Suprapubic skin (tissue), 4 donors: Measurements from ENCODE around the gene A3GALT2. TPM values are rescaled to one million over a fixed set of nuclear protein-coding genes. Genes with fewer than 3 reads are reported as not detected.

ENCODE experiments used
- DNase-seq, 2 donors: peaks; one replicate each; pipeline ENCODE4 v3.0.0-alpha.2; 2019; ENCODE audit warnings: low spot score in 2 of 2
- H3K27ac ChIP-seq: fragments of 200-600 bp; sonication (generic); one replicate; pipeline ENCODE4 v1.5.1; 2019
- H3K27me3 ChIP-seq: fragments of 200-600 bp; sonication (generic); one replicate; pipeline ENCODE4 v1.5.1; 2019
- H3K36me3 ChIP-seq: fragments of 200-600 bp; sonication (generic); one replicate; pipeline ENCODE4 v1.5.1; 2019
- H3K4me1 ChIP-seq: fragments of 200-600 bp; sonication (generic); one replicate; pipeline ENCODE4 v1.5.1; 2019
- H3K4me3 ChIP-seq: fragments of 200-600 bp; sonication (generic); one replicate; pipeline ENCODE4 v1.5.1; 2019; ENCODE audit warnings: mild to moderate bottlenecking
- H3K9me3 ChIP-seq: fragments of 200-600 bp; sonication (generic); one replicate; pipeline ENCODE4 v1.5.1; 2019
- CTCF ChIP-seq, 2 donors: fragments of 200-600 bp in 1 of 2; fragments of 450-650 bp in 1 of 2; sonication (generic) in 1 of 2; IDR thresholded peaks; one replicate each; pipeline ENCODE4 v1.5.1; 2016 to 2019; ENCODE audit warnings: antibody characterized with exemption in 2 of 2, mild to moderate bottlenecking in 1 of 2, moderate library complexity in 1 of 2
- EP300 ChIP-seq: sonication (generic); formaldehyde crosslinking; IDR thresholded peaks from one replicate; pipeline ENCODE4 v1.6.1; 2017; ENCODE audit warnings: antibody characterized with exemption
- POLR2A ChIP-seq, 2 donors: fragments of 450-650 bp; IDR thresholded peaks; one replicate each; pipeline ENCODE4 v1.6.1; 2017; ENCODE audit warnings: antibody characterized with exemption in 2 of 2, mild to moderate bottlenecking in 2 of 2, moderate library complexity in 2 of 2
- POLR2AphosphoS5 ChIP-seq, 3 donors: sonication (generic); formaldehyde crosslinking; IDR thresholded peaks; one replicate each; pipeline ENCODE4 v1.6.1; 2017; ENCODE audit warnings: antibody characterized with exemption in 3 of 3
- WGBS: methylation state at CpG from one replicate; pipeline ENCODE4 v1.1.5; 2018; 5-methylcytosine and 5-hydroxymethylcytosine counted together
- total RNA-seq, 4 donors: library from RNA; depleted of rRNA; stranded (reverse); fragments of >200 nt; gene quantifications; one replicate each; pipeline ENCODE4 v1.1.0, GENCODE V29; 2016

Gene A3GALT2
- total RNA-seq, 4 donors from 2014 or later, result not detected

GRCh38 chr1:33259879-33260278 is 61.0 kb downstream of the A3GALT2 start:
- Histone ChIP-seq H3K9me3 (no peaks in the 10 kb centered on the region), H3K27ac (no peak overlapping the region), H3K36me3 (peaks cover 6% of the 10 kb centered on the region), H3K4me3 (no peak overlapping the region), H3K27me3 (no peaks in the 10 kb centered on the region), H3K4me1 (peaks cover 62% of the 10 kb centered on the region)
- no peak for DNase-seq
- TF ChIP-seq POLR2AphosphoS5 (IDR thresholded peaks at IDR 0.05), result no peak
- TF ChIP-seq POLR2A (IDR thresholded peaks at IDR 0.05), result no peak
- TF ChIP-seq EP300, result no peak
- 86% methylated on average over 3 of the region's 3 CpGs for WGBS

DNA sequence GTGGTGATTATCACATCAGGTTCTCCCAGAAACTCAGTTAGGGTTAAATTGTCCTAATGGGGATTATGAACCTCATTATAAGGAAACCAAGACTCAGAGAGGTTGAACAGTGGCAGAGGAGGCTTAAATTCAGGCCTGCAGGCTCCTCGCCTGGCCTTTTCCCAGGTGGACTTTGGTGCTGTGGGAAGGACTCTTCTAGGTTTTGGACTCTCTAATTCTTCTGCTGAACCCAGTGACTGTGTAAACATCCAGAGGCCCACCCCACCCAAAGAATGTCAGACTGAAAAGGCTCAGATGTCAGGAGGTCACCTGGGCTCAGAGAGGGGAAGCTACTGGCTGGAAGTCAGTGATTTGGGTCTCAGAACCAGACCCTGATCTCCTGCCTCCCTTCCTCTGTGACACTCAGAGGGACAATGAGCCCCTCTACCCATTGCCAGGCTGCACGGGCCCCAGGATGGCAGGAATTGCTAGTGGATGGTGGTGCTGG is 62.1 kb downstream of the A3GALT2 start:
- DNase-seq, result no peak
- Histone ChIP-seq H3K4me3 (peak overlapping the region; percentile 72), H3K4me1 (peaks cover 62% of the 10 kb centered on the region), H3K9me3 (no peaks in the 10 kb centered on the region), H3K27me3 (no peaks in the 10 kb centered on the region), H3K27ac (no peak overlapping the region), H3K36me3 (peaks cover 6% of the 10 kb centered on the region)
- TF ChIP-seq POLR2A (IDR thresholded peaks at IDR 0.05), result no peak
- TF ChIP-seq CTCF (IDR thresholded peaks at IDR 0.05), result no peak
- no peak for TF ChIP-seq POLR2AphosphoS5 (IDR thresholded peaks at IDR 0.05)
- TF ChIP-seq EP300, result no peak
- WGBS, result 79% methylated on average over 2 of the region's 2 CpGs

DNA sequence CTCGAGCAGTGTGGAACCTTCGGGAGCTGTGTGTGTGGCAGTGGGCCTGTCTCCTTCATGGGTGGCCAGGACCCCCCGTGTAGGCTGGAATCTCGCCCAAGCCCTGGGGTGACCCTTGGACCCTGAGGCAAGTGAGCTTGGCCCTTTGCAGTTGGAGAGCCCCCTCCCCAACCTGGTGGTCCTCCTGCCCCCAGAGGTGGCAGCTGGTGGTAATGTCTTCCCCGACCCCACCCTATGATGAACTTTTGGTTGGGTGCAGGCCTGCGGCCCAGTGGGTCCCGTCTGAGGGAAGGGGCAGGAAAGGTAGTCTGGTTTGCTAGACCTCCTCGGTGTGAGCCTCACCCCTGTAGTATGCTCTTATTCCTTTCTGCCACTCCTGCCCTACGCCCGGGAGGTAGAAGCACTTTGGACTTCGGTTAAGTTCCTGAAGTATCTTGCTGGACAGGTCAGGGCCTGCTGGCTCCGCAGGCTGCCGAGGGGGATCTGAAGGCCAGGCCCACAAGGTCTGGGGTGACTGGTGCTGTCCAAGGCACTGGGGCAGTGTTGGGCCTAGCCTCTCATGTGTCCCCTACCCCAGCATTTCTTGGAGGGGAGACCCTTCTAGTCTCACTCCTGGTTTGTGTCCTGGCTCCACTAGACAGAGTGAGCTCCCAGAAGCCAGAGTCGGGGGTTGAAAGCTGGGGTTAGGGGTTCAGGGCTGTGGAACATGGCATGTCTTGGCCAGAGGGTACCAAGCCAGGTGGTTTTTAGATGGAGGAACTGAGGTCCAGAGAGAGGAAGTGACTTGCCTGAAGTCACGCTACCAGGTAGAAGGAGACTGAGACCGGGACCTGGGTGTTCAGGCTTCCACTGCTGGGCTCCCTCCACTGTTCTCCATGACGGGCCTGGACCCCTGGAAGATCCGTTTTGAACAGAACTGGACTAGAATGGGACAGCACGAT is 62.9 kb downstream of the A3GALT2 start:
- WGBS, result 35% methylated on average over 16 of the region's 19 CpGs
- Histone ChIP-seq H3K36me3 (peaks cover 5% of the 10 kb centered on the region), H3K4me3 (peak overlapping the region; percentile 72), H3K27me3 (no peaks in the 10 kb centered on the region), H3K27ac (peak overlapping the region; percentile 96), H3K9me3 (no peaks in the 10 kb centered on the region), H3K4me1 (peaks cover 54% of the 10 kb centered on the region)
- TF ChIP-seq POLR2AphosphoS5 (IDR thresholded peaks at IDR 0.05) (no peak), CTCF (IDR thresholded peaks at IDR 0.05) (no peak), EP300 (no peak), POLR2A (IDR thresholded peaks at IDR 0.05) (no peak)
- no peak for DNase-seq

- DNase-seq, result no peak
- H3K9me3 ChIP-seq, result no peaks in the 10 kb centered on the region
- no peaks in the 10 kb centered on the region for H3K27me3 ChIP-seq
- H3K4me3 ChIP-seq, result peak overlapping the region; percentile 72
- H3K36me3 ChIP-seq, result no peaks in the 10 kb centered on the region
- peak overlapping the region; percentile 96 for H3K27ac ChIP-seq
- H3K4me1 ChIP-seq, result peaks cover 52% of the 10 kb centered on the region
- 2% methylated on average over 18 of the region's 18 CpGs for WGBS
- no peak for TF ChIP-seq CTCF (IDR thresholded peaks at IDR 0.05)
- no peak for TF ChIP-seq POLR2AphosphoS5 (IDR thresholded peaks at IDR 0.05)
- no peak for TF ChIP-seq EP300
Measured at GRCh38 chr1:33257207-33257771, 63.6 kb downstream of the A3GALT2 start.

Other genes with a start within 250 kb of the A3GALT2 start
- 1 to 10 TPM; 2.1 to 3.7 (median 3.2) TPM for gene AZIN2, start 239.9 kb downstream of the A3GALT2 start, total RNA-seq
- gene TRIM62, start 139.1 kb downstream of the A3GALT2 start, total RNA-seq, result 10 to 100 TPM; 25.8 to 41.4 (median 34.0) TPM
- 10 to 100 TPM; 18.7 to 23.9 (median 21.9) TPM for gene ZNF362, start 64.6 kb downstream of the A3GALT2 start, total RNA-seq
- gene PHC2, start 110.0 kb upstream of the A3GALT2 start, total RNA-seq, result 10 to 100 TPM; 77.8 to 81.3 (median 79.5) TPM
- 1 to 10 TPM; 1.4 to 7.0 (median 3.2) TPM for gene ZSCAN20, start 151.5 kb upstream of the A3GALT2 start, total RNA-seq